Right kidney (tissue), 1 donor: ENCODE measurements around the gene EHD1.
A peak's percentile ranks its signal among the peaks of the same experiment; 100 is the strongest.

Source experiments
- DNase-seq: peaks from one replicate; pipeline ENCODE4 v3.0.0-alpha.2; 2016

EHD1 gene

DNA sequence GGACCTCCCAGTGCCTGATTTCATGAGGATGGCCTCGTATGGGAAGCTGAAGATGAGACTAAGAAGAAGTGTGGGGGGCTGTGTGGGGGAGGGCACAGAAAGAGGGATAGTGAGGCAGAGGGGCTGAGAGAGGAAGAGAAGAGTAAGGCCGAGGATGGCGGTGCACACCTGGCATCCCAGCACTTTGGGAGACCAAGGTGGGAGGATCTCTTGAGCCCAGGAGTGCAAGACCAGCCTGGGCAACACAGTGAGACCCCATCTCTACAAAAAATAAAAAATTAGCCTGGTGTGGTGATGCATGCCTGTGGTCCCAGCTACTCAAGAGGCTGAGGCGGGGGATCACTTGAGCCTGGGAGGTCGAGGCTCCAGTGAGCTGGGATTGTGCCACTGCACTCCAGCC lies 13.5 kb upstream of the EHD1 start:
- DNase-seq = no peak

DNA sequence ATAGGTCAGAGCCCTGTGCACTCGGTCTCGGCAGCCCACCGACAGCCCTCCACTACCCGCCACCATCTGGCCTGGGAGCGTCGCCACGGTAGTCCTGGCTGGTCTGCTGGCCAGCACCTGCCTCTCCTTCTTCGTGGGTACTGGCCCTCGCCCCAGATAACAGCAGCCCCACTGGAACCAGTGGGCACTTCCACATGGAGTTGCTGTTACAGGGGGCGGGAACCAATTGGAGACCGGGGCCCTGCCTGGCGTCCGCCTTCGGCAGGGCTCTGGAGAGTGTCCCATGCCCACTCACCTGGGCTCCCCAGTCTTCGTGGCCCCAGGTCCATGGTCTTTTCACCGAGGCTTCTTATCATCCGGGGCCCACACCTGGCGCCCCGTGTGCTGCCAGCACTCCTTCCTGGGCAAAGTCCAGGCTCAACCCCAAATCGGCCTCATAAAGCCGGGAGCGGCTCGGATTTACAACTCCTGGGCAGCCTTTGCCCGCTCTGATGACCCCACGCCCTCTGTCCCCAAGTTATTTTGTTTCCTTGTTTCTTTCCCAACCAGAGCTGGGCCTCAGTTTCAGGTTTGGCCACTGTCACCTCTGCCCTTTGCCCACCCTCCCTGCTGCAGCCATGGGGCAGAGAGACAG lies 12.9 kb upstream of the EHD1 start:
- no peak for DNase-seq

- DNase-seq = no peak
Observed at GRCh38 chr11:64890522-64890939, 12.1 kb upstream of the EHD1 start.

- peak; percentile 54 for DNase-seq
Observed at GRCh38 chr11:64888729-64889511, 10.5 kb upstream of the EHD1 start.

DNA sequence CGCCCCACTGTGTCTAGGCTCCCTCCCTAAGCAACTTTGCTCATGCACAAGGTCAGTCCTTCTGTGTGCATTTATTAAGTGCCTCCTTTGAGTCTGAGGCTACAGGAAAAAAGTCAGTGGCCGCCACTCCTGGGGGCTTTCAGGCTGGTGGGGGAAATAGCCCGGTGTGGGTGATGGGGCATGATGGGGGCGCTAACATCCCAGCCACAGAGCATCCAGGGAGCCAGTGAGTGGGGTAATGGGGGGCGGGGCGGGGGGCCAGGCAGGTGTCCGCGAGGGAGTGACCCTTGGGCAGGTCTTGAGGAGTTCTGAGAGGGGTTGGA lies 9.9 kb upstream of the EHD1 start:
- no peak for DNase-seq

DNA sequence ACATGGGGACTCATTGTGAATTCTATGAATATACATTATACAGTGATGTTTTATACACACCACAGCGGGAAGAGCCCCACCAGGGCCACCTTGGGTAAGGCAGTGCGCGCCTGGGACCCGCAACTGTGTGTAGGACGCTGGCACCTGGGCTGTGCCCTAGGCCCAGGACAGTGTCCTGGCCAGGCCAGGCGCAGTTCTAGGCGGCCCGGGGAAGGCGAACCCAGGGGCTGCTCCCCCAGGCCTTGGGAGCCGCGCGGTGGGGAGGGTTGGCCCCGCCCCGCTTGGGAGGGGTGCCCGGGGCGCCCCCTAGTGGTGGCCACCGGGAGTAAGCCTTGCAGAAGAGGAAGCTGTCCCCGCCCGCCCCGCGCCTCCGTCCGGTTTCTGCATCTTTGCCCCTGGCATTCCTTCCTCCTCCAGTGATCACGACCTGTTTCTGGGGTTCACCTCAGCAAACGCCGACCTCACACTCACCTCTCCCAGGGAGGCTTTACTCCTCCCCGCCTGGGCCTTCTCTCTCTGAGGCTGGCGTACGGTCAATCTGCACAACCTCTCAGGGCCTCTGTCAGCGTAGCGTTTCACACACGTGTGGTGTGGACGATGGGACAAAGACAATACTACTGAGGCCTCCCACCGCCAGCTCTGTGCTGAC lies 9.5 kb upstream of the EHD1 start:
- DNase-seq = peak; percentile 88

DNA sequence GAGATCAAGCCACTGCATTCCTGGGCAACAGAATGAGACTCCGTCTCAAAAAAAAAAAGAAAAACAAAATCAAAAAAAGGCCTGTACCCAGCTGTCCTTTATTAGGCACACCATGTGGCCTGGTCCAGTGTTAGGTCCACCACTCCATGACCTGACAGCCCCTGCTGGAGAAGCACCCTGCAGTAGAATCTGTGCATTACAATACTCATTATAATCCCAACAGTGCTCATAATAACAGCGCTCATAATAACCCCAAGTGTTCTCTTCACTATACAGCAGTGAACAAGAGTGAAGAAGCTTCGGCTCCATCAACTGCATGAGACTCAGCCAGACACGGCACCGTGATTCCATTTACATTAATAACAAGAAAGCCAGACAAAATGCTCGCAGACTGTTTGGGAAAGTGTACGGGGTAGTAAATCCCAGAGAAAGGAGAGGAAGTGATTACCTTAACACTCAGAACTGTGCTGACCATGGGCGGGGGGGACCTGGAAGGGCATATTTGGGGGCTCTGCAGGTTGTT lies 8.9 kb upstream of the EHD1 start:
- DNase-seq = no peak

DNA sequence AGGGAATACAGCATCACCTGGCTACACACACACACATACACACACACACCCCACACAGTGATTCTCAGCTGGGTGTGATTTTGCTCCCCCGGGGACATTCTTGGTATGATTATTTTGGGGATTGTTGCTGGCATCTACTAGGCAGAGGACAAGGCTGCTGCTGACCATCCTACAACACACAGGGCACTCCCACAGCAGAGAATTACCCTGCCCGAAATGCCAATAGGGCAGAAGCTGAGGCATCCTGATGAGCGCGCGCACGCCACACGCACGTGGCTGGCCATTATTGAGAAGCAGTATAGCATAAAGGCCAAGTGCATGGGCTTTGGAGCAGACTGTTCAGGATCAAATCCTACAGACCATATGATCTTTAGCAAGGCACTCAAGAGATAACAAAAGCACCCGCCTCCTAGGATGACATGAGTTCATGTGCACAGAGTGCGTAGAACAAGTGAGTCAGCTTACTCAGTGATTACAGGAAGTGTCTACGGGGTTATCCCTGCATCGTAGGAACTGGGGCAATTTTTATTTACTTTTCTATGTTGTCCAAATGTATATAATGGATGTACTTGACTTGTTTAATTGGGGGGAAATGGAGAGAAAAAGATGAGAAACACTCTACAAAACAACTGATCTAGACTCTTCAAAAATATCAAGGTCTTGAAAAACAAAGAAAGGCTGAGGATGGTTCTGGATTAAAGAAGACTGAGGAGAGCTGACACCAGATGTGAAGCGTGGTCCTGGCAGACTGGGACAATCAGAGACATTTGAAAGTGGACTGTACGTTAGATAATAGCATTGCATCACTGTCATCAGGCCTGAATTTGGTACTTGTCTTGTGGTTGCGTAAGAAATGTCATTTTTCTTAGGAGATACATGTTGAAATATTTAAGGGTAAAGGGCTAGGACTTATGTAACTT lies 7.2 kb upstream of the EHD1 start:
- no peak for DNase-seq

- DNase-seq = no peak
Observed at GRCh38 chr11:64884019-64884418, 5.6 kb upstream of the EHD1 start.

DNA sequence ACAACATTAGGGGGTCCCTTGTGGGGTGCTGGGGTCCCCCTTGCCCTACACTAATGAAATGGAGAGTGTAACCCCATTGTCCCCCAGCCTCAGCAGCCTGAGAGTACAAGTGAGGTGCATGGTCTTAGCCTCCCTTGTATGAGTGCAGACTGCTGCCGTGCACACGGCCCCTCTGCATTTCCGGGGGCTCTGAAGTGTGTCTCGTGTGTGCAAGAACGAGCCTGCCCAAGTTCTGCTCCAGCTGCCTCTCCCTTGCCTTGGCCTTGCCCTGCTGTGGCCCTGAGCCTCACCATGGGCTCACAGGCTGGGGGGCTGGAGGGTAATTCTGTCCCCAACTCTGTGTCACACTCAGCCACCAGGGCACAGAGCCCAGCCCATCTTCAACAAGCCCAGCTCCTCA lies 5.2 kb upstream of the EHD1 start:
- DNase-seq = no peak

DNA sequence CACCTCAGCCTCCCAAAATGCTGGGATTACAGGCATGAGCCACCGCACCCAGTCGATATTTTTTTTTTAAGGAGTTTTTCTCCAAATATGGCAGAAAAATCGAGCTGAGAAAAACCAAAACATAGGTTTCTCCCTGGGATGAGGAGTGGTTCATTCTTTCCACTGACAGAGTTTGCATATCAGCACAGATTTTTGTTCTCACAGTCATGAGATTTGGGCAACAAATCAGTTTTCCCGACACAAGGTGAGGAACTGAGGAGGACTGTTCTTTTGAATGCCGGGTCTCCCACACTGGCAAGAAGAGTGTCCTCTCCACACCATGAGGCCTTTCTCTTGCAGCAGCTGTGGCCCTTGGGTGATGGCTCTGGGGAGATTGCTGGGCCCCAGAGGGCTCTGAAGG lies 3.8 kb upstream of the EHD1 start:
- no peak for DNase-seq

DNA sequence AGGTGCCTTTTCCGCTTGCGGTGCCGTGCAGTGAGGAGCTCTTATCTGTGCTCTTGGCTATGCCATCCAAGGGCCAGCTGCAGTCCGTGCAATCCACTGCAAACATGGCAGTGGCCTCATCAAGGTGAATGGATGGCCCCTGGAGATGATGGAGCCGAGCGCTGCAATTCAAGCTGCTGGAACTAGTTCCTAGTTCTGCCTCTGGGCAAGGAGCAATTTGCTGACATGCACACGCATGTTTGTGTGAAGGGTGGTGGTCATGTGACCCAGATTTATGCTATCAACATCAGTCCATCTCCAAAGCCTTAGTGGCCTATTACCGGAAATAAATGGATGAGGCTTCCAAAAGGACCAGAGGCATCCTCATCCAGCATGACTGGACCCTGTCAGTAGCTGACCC lies 3.1 kb upstream of the EHD1 start:
- DNase-seq = no peak

DNA sequence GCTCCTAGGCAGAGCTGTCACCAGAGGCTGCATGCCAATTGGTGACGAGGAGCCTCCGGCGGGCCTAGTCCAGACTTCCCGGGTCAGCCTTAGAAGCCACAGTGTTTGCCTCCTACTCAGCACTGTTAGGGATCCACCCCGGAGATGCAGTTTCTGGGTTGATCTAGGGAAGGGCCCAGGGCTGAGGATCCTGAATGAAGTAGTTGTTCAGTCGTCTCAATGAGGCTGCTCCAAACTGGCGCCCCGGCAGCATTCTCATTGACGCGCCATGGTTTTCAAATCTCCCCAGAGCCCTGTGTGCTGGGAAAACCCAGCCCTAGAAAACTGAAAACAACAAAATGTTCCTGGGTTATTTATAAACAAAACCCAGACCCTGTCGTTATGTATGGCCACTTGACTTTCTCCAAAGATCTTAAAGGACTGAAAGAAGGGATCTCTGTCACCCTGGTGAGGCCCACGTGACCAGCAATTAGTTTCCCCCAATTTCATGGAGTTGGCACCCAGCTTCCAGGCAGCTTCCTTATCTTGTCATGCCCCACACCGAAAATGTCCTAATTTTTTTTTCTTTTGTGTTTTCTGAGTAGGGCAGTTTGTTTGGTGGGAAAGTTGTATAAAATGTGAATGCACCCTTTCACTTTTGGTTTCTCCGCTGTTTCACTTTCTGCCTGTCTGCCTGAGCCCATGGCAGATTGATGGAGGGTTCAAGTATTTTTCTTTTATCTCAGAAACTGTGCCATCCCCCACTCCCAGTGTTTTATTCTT lies 2.0 kb upstream of the EHD1 start:
- DNase-seq = no peak

DNA sequence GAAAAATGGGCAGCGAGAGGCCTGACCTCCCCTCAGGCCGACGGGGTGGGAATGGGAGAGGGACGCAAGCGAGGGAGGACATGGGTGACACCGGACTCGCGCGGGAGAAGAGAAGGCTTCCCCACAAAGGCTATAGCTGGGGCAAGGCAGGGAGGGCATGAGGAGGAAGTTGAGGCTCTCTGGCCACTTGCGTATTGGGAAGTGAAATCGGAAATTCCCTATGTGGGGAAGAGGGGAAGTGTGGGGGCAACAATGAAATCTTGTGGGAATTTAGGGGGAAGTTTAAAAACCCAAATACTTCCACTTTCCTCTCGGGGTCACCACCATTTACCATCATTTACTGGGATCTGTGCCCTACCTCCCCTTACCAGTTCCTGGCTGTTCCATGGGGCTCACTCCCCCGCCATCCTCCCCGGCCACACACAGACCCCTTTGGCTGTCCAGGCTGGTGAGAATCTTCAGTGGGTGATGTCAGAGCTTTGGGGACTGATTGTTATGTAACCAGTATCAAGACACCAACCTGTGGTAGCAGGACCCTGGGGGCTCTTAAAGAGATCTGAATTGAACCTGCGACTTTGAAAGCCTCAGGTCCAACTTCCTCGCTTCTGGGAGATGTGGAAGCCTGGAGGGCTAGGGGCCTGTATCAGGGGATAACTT lies 951 bp upstream of the EHD1 start:
- no peak for DNase-seq

- no peak for DNase-seq
Observed at GRCh38 chr11:64878223-64878493, 263 bp downstream of the EHD1 start.

GRCh38 chr11:64877390-64878222 lies 815 bp downstream of the EHD1 start:
- no peak for DNase-seq

DNA sequence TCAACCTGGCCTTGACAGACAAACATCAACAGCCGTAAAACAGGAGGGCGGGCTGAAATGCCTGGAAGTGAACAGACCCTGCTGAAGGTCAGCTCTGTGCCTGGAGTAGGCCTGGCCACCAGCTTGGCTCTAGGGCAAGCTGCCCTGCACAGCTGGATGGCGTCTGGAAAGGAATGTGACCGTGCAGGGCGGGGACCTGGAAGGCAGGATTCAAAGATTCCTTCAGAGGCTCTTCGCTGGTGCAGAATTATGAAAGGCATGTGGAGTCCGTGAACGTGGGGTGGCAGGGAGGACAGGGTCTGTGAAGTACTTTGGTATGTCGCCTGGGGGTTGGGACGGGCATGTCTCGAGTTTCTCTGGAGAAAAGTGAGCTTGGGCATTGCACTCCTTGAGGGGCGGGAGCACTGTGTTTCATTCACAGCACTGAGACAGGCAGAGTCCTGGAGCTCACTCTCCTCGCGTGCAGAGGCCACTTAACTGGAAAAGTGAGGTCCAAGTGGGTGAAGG lies 1.5 kb downstream of the EHD1 start:
- peak; percentile 46 for DNase-seq

GRCh38 chr11:64876229-64876750 lies 2.1 kb downstream of the EHD1 start:
- DNase-seq = no peak

GRCh38 chr11:64875369-64876228 lies 2.8 kb downstream of the EHD1 start:
- DNase-seq = no peak
